IPS DF 19.7 (cell line): ENCODE data around the gene DUSP1.

Source experiments
- DNase-seq: peaks from one replicate; pipeline ENCODE4 v3.0.0-alpha.2; 2013; ENCODE audit warnings: low read depth, low spot score

Gene DUSP1

DNA sequence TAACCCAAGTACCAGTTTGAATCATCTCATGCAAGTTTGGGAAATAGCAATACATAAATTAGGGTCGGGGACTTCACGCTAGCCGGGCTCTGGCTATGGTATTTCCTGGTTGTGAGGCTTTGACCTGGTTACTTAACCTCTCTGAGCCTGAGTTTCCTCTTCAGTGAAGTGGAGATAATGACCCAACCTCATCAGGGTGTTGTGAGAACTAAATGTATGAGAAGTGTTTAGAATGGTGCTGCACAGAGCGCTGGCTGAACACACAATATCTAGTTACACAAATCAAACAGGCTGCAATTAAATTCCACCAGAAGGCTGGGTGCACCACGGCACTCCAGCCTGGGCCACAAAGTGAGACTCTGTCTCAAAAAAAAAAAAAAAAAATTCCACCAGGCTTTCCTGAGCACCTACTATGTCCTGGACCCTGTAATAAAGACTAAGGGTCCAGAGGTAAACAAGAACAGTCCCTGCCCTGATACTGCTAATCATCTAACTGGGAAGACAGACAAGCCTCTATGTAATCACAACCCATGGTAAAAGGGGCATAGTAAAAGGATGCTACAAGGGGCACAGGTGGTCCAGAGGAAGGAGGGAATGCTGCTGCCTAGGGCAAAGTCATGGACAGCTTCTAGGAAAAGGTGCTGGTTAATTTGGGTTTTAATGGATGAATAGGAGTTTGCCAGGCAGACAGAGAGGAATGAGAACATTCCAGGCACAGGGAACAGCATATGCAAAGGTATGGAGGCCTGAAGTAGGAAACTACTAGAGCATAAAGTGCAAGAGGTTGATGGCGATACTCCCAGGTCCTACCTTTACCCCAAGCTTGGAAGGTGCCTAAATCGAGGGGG is 27.7 kb downstream of the DUSP1 start:
- no peak for DNase-seq

DNA sequence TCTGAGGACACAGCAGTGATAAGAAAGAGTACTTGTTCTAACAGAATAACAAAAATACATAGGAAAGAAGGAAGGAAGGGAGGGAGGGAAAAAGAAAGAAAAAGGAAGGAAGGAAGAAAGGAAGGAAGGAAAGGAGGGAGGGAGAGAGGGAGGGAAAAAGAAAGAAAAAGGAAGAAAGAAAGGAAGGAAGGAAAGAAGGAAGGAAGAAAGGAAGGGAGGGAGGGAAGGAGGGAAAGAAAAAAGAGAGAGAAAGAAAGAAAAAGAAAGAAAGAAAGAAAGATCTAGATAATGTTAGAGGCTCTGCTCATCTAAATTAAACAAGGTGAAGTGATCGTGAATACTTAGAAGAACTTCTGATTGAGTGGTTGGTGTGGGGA is 29.8 kb downstream of the DUSP1 start:
- no peak for DNase-seq

- no peak for DNase-seq
Measured at GRCh38 chr5:172740428-172741205, 30.4 kb downstream of the DUSP1 start.

DNA sequence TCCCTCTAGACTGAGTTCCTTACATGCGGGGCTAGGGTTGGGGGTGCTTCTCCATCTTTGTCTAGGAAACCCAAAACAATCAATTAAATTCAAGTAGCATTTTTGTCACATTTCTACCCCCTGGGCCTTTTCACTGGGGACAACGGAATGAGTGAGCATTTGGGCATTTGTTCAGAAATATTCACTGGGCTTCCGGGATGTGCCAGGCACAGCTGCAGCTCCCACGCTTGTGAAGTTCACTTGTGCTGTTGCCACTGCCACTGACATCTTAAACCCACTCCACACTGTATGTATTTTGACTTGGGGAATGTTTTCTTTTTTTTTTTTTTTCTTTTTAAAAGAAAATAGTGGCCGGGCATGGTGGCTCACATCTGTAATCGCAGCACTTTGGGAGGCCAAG is 31.6 kb downstream of the DUSP1 start:
- no peak for DNase-seq

GRCh38 chr5:172736508-172737135 is 34.4 kb downstream of the DUSP1 start:
- no peak for DNase-seq

DNA sequence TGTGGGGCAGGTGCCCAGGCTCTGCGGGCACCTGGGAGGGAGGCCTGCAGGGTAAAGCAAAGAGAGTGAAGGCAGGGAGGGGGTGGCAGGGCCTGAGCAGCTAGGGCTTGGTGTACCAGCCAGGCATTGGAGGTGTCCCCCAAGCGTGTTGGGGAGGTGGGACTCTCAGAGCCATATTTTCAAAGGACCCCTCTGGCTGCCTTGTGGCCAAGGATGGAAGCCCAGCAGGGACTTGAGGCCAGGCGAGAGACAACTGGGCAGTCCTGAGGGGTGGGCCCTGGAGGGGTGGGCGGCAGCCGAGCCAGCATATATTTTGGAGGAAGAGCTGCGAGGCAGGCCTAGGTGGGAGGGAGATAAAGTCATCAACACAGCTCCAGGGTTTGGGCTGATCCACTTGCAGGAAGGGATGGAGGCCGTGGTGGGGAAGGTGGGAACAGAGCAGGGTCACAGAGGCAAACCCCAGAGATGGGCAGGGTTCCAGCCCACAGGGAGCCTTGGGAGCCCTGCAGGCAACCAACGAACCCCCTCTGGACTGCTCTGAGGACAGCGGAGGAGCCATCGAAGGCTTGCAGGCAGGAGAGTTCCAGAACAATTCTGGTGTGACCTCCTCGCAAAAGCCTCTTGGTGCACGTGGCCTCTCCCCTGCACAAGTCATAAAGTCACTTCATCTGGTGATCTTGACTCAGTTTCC is 35.7 kb downstream of the DUSP1 start:
- DNase-seq = no peak

- DNase-seq = no peak
Measured at GRCh38 chr5:172733974-172734346, 37.0 kb downstream of the DUSP1 start.

- DNase-seq = no peak
Measured at GRCh38 chr5:172733131-172733973, 37.6 kb downstream of the DUSP1 start.

DNA sequence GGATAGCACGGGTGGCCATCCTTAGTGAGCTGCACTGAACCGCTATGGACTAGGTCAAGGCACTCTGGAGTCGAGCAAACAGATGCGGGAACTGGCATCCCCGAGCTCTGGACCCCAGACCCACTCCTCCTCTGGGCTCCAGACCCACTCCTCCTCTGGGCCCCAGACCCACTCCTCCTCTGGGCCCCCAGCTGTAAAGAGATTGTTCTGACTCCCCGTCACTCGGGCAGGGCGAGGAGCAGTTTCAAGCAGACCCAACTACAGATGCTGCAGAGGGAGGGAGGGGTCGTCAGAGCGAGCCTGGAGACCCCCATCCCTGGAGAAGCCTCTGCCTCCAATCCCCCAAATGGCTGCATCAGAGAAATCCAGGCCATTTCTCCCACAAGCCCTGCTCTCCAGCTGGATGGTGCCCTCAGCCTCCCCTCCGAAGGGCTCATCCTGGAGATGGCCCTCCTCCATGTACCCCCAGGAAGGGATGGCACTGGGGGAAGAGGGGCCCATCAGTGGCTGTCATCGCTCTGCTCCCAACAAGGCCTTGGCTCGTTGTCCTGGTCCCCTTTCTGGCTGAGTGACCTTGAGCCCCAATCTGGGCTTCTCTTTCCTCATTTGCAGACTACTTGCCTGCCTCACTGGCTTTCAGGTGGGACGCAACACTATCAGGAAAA is 38.7 kb downstream of the DUSP1 start:
- DNase-seq = no peak

- DNase-seq = no peak
Measured at GRCh38 chr5:172731680-172732074, 39.3 kb downstream of the DUSP1 start.

DNA sequence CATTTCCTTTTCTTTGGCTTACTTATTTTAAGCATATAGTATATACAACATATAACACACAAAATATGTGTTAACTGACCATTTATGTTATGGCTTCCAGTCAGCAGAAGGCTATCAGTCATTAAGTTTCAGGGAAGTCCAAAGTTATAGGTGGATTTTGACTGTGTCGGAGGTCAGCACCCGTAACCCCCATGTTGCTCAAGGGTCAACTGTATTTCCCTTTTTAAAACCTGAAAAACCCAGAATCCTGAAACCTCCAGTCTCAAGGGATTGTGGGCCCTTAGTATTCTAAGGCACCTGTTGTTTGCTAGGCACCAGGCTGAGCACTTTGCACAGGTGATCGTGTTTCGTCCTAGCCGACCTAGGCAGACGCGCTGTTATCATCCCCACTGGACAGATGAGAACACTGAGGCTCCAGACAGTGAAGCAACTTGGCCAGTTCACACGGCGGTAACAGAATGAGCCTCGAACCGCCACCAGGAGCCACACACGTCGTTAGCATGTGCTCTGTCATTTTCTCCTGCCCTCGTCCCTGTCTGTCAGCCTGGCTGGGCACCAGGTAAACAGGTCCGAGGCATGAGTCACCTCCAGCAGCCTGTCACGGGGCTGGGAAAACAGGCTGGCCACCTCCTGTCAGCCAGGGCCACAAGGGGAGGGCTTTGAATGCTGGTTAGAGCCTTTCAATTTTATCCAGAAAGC is 39.9 kb downstream of the DUSP1 start:
- no peak for DNase-seq

GRCh38 chr5:172730222-172730621 is 40.8 kb downstream of the DUSP1 start:
- DNase-seq = no peak

DNA sequence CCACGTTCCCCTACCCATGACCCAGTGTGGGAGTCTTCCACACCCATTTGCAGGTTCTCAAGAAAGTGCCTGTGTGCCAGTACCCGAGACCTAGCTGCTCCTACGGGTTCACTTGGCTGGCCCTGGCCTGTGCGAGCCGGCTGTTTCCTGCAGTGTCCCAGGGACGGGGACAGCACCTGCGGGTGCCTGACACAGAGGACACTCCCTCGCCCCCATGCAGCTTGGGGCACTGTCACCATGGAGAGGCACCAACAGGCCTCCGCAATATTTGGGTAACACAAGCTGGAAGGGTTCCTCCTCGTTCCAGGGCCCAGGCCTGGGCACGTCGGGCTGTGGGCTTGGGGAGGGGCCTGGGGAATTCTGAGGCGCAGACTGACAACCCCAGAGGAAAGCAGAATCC is 41.4 kb downstream of the DUSP1 start:
- no peak for DNase-seq

DNA sequence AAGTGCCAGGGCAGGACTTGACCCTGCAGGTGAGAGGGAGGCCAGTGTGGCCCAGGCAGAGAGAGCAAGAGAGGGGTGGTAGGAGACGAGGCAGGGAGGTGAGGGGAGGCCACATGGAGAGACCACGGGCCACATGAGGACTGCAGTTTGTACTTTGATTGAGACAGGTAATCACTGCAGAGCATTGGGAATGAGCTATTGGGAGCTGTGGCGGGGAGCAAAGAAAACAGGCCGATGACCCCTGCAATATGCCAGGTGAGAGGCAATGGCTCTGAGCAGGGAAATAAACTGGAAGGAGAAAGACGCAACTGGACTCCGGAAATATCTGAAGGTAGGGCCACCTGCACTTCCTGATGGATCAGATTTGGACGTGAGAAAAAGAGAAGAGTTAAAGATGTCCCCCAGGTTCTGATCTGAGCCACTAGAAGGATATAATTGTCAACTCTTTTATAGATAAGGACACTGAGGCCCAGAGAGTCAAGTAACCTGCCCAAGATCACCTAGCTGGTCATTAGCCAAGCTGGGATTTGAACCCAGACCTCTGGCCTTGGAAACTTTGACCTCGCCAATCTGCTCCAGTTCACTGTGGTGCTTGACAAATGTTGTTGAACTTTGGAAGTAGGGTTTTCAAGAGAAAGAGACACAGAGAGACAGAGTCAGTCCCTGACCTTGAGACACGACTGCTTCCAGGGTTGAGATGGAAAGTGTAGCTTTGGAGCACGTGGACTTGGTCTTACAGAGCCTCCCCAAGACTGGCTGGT is 42.3 kb downstream of the DUSP1 start:
- no peak for DNase-seq

- DNase-seq = no peak
Measured at GRCh38 chr5:172727551-172727950, 43.4 kb downstream of the DUSP1 start.

GRCh38 chr5:172726966-172727365 is 44.0 kb downstream of the DUSP1 start:
- DNase-seq = no peak

GRCh38 chr5:172725785-172726184 is 45.2 kb downstream of the DUSP1 start:
- DNase-seq = no peak

GRCh38 chr5:172725273-172725672 is 45.7 kb downstream of the DUSP1 start:
- DNase-seq = no peak
